GM12873 (cell line): ENCODE results near the gene CHST11.

Source experiments
- CTCF ChIP-seq: IDR thresholded peaks from 2 replicates; pipeline ENCODE4 v1.5.1; 2012; ENCODE audit warnings: low read depth, mild to moderate bottlenecking, moderate library complexity, low read length, control low read depth; ENCODE audit not compliant: insufficient read depth; ENCODE audit errors: missing control alignments

CHST11 gene

GRCh38 chr12:104605685-104606084 is 148.9 kb downstream of the CHST11 start:
- no peak for TF ChIP-seq CTCF

- no peak for TF ChIP-seq CTCF
These were observed 152.2 kb downstream of the CHST11 start for GRCh38 chr12:104608998-104609397.

- TF ChIP-seq CTCF = no peak
These were observed 152.7 kb downstream of the CHST11 start for GRCh38 chr12:104609445-104609844.

GRCh38 chr12:104610513-104611235 is 153.9 kb downstream of the CHST11 start:
- TF ChIP-seq CTCF = no peak

GRCh38 chr12:104611671-104612070 is 154.9 kb downstream of the CHST11 start:
- no peak for TF ChIP-seq CTCF

GRCh38 chr12:104615048-104615561 is 158.4 kb downstream of the CHST11 start:
- TF ChIP-seq CTCF = no peak

- TF ChIP-seq CTCF = no peak
These were observed 161.9 kb downstream of the CHST11 start for GRCh38 chr12:104618691-104619090.
